PC-3 (cell line): ENCODE measurements around the gene EHD3.

Experiments
- EZH2 ChIP-seq: fragments of 300-600 bp; sonication (generic); IDR thresholded peaks from one replicate; pipeline ENCODE4 v1.6.1; 2017; ENCODE audit warnings: antibody characterized with exemption, mild to moderate bottlenecking, low read length; ENCODE audit not compliant: unreplicated experiment
- EZH2phosphoT487 ChIP-seq: fragments of 300-600 bp; sonication (generic); IDR thresholded peaks from 2 replicates; pipeline ENCODE4 v1.6.1; 2018; ENCODE audit warnings: mild to moderate bottlenecking, antibody characterized with exemption, low read length, borderline replicate concordance
- TF ChIP-seq, protein P1 (sequence below): fragments of 300-600 bp; sonication (generic); conservative IDR thresholded peaks from 2 replicates; pipeline ENCODE4 v1.5.1; 2017; ENCODE audit warnings: antibody characterized with exemption, low read depth, mild to moderate bottlenecking, low read length

DNA sequence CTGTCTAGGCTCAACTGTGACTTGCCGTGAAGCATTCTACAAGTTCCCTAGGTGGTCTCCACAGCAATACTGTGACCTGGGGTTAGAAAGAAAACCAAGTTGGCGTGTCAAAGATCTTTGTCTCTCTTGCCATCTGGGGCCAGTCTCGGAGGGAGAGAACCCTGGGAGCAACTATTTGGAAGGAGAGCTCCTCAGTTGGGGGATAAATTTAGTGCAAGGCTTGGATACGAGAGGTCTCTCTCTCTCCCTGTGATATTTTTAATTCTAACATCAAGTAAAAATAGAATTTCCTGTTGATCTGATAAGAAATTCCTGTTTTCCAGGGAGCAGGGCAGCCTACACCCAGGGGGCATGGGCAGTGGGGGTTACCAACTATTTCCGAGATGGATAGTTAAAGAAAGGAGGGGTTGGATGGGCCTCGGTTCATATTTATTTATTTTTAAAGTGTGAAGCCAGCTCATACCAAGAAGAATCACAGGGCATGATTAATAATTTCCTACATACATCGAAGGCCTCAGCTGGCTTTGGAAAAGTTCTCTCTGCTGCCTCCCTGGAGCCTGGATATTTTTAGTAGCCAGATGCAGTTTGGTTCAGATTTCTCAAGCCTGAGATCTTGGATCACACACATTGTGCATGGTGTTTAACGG is 62.8 kb downstream of the EHD3 start:
- no peak for TF ChIP-seq EZH2
- TF ChIP-seq, protein P1, sequence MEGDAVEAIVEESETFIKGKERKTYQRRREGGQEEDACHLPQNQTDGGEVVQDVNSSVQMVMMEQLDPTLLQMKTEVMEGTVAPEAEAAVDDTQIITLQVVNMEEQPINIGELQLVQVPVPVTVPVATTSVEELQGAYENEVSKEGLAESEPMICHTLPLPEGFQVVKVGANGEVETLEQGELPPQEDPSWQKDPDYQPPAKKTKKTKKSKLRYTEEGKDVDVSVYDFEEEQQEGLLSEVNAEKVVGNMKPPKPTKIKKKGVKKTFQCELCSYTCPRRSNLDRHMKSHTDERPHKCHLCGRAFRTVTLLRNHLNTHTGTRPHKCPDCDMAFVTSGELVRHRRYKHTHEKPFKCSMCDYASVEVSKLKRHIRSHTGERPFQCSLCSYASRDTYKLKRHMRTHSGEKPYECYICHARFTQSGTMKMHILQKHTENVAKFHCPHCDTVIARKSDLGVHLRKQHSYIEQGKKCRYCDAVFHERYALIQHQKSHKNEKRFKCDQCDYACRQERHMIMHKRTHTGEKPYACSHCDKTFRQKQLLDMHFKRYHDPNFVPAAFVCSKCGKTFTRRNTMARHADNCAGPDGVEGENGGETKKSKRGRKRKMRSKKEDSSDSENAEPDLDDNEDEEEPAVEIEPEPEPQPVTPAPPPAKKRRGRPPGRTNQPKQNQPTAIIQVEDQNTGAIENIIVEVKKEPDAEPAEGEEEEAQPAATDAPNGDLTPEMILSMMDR, result no peak
- no peak for TF ChIP-seq EZH2phosphoT487
